Ishikawa (cell line): ENCODE data around the gene NUP188.

Experiments used
- CEBPB ChIP-seq: IDR thresholded peaks from 2 replicates; pipeline ENCODE4 v1.6.1; 2012
- CREB1 ChIP-seq: IDR thresholded peaks from 2 replicates; pipeline ENCODE4 v1.6.1; 2012; ENCODE audit warnings: low read depth
- FOXM1 ChIP-seq: IDR thresholded peaks from 2 replicates; pipeline ENCODE4 v1.6.1; 2012; ENCODE audit warnings: low read depth, borderline replicate concordance
- MAX ChIP-seq: IDR thresholded peaks from 2 replicates; pipeline ENCODE4 v1.6.1; 2012
- RAD21 ChIP-seq: IDR thresholded peaks from 2 replicates; pipeline ENCODE4 v1.6.1; 2012; ENCODE audit warnings: low read depth
- REST ChIP-seq: IDR thresholded peaks from 2 replicates; pipeline ENCODE4 v1.6.1; 2012; ENCODE audit warnings: low read depth, mild to moderate bottlenecking
- TAF1 ChIP-seq: IDR thresholded peaks from 2 replicates; pipeline ENCODE4 v1.6.1; 2012; ENCODE audit warnings: low read depth, mild to moderate bottlenecking

DNA sequence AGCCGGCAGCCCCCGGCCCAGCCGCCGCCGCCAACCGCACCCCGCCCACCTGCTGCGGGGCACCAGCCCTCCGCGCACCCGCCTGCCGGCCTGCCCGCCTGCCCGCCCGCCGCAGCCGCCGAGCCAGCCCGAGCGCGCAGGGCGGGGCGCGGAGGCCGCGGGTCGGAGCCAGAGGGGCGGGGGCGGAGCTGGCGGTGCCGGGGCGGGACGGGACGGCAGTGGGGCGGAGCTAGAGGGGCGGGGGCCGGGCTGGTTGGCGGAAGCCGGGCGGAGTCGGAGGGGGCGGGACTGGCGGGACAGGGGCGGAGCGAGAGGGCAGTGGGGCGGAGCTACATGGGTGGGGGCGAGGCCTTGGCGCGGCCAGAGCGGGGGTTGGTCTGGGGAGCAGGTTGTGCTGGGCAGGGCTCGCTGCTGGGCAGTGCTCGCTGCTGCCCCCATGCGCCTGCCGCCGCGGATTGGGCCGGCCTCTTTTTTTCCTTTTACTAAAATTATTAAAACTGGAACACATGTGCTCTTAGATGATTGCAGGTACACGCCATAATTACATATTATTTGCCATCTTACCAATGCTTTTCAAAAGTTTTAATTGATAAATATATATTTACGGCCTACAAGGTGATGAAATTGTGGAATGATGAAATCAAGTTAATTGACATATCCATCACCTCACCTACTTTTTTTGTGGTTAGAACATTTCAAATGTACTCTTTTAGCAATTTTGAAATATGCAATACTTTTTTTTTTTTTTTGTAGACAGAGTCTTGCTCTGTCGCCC lies 80.9 kb downstream of the NUP188 start, which contains the start of gene SH3GLB2:
- TF ChIP-seq TAF1 (no peak), FOXM1 (no peak), CREB1 (no peak), MAX (no peak; the same call in 1 of the 2 replicates), REST (no peak), RAD21 (peak; percentile 52), CEBPB (no peak)
